ENCODE measurements around the gene PCDHGB3.
A peak's percentile ranks its signal among the peaks of the same experiment; 100 is the strongest.
"Not testable (repeated sequence)": the region's sequence is repeated elsewhere in the genome, so short reads cannot be mapped to it uniquely, and the experiment has no call there.

The PCDHGB3 gene

DNA sequence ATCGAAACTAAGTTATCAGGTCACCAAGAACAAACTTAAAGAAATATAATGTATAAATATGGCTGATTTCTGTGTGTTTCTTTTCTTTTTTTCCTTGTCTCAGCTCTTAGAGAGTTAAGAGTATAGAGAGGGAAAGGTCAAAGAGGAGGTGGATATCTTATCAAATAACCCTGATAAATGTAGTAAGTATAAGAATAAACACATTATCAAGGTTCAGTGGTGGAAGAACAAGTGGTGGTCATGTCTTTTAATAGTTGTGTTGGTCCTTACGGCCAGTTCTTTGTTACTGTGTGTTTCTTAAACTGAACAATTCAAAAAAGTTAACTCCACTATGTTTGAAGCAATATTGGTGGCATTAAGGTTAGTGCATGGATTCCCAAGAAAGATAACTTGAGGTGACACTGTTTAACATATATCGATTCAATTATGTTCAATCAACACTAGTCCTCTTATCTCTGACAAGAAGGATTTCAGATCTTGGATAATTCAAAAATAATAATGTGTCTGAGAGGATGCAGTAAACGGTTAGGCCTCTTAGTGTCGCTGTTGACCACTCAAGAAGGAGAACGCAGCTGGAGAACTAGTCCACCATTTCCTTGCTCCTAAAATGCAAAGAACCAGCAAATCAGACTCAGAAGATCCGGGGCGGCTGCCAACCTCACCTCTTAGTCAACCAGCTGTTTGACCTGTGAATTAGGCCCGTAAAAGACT is 26.6 kb upstream of the PCDHGB3 start, which contains the start of gene PCDHGA3:
TSS of gene PCDHGA3 (plus strand) at position 588 of the 711 bp plus-strand sequence. CDS start 205 bp downstream, outside the sequence.
- peak within 1 kb of the TSS; percentile 79 for H3K4me3 ChIP-seq (ENCODE audit: low read length)
- no peaks in the 10 kb centered on the region for H3K36me3 ChIP-seq (ENCODE audit: control insufficient read depth, insufficient read depth, low read length, severe bottlenecking)
- H3K4me1 ChIP-seq (ENCODE audit: control insufficient read depth, insufficient read depth, low read length) = no peaks in the 10 kb centered on the region
- DNase-seq (ENCODE audit: low read depth) = peak; percentile 24
- H3K9ac ChIP-seq (ENCODE audit: low read length) = peak within 1 kb of the TSS; percentile 68
- peaks cover 48% of the 10 kb centered on the region for H3K9me3 ChIP-seq (ENCODE audit: control insufficient read depth, low read length)
- H3K27me3 ChIP-seq (replicated peaks; ENCODE audit: control insufficient read depth, insufficient read depth, low read length) = peaks cover 15% of the 10 kb centered on the region

- Histone ChIP-seq H3K9me3 (ENCODE audit: control insufficient read depth, low read length) (peaks cover 42% of the 10 kb centered on the region), H3K27me3 (replicated peaks; ENCODE audit: control insufficient read depth, insufficient read depth, low read length) (peaks cover 15% of the 10 kb centered on the region), H3K9ac (ENCODE audit: low read length) (peak overlapping the region; percentile 68), H3K4me1 (ENCODE audit: control insufficient read depth, insufficient read depth, low read length) (no peaks in the 10 kb centered on the region), H3K4me3 (ENCODE audit: low read length) (peak overlapping the region; percentile 79), H3K36me3 (ENCODE audit: control insufficient read depth, insufficient read depth, low read length, severe bottlenecking) (no peaks in the 10 kb centered on the region)
- DNase-seq (ENCODE audit: low read depth) = no peak
These were observed 26.0 kb upstream of the PCDHGB3 start for GRCh38 chr5:141343953-141344463.

GRCh38 chr5:141345327-141345726 is 24.7 kb upstream of the PCDHGB3 start:
- Histone ChIP-seq H3K4me1 (ENCODE audit: control insufficient read depth, insufficient read depth, low read length) (no peaks in the 10 kb centered on the region), H3K9me3 (ENCODE audit: control insufficient read depth, low read length) (peaks cover 34% of the 10 kb centered on the region), H3K9ac (ENCODE audit: low read length) (no peak overlapping the region), H3K36me3 (ENCODE audit: control insufficient read depth, insufficient read depth, low read length, severe bottlenecking) (no peaks in the 10 kb centered on the region), H3K4me3 (ENCODE audit: low read length) (no peak overlapping the region), H3K27me3 (replicated peaks; ENCODE audit: control insufficient read depth, insufficient read depth, low read length) (peaks cover 4% of the 10 kb centered on the region)
- DNase-seq (ENCODE audit: low read depth) = no peak

- DNase-seq (ENCODE audit: low read depth); H3K27me3 ChIP-seq (replicated peaks; ENCODE audit: control insufficient read depth, insufficient read depth, low read length); H3K36me3 ChIP-seq (ENCODE audit: control insufficient read depth, insufficient read depth, low read length, severe bottlenecking); H3K9ac ChIP-seq (ENCODE audit: low read length); H3K4me1 ChIP-seq (ENCODE audit: control insufficient read depth, insufficient read depth, low read length); H3K4me3 ChIP-seq (ENCODE audit: low read length): not testable (repeated sequence)
- H3K9me3 ChIP-seq (ENCODE audit: control insufficient read depth, low read length) = peaks cover 40% of the 10 kb centered on the region
These were observed 24.0 kb upstream of the PCDHGB3 start for GRCh38 chr5:141346017-141346416.

- peak within 1 kb of the TSS; percentile 77 for H3K4me3 ChIP-seq (ENCODE audit: low read length)
- peaks cover 29% of the 10 kb centered on the region for H3K9me3 ChIP-seq (ENCODE audit: control insufficient read depth, low read length)
- H3K36me3 ChIP-seq (ENCODE audit: control insufficient read depth, insufficient read depth, low read length, severe bottlenecking) = no peaks in the 10 kb centered on the region
- H3K9ac ChIP-seq (ENCODE audit: low read length) = no peak within 1 kb of the TSS
- H3K4me1 ChIP-seq (ENCODE audit: control insufficient read depth, insufficient read depth, low read length) = no peaks in the 10 kb centered on the region
- DNase-seq (ENCODE audit: low read depth) = peak; percentile 65
- H3K27me3 ChIP-seq (replicated peaks; ENCODE audit: control insufficient read depth, insufficient read depth, low read length) = peaks cover 4% of the 10 kb centered on the region
These were observed 20.0 kb upstream of the PCDHGB3 start, which contains the start of gene PCDHGB1 for GRCh38 chr5:141349917-141350619. Gene PCDHGB1, plus strand, starts transcription at chr5:141350099. Its CDS starts 162 bp downstream, at chr5:141350261.

DNA sequence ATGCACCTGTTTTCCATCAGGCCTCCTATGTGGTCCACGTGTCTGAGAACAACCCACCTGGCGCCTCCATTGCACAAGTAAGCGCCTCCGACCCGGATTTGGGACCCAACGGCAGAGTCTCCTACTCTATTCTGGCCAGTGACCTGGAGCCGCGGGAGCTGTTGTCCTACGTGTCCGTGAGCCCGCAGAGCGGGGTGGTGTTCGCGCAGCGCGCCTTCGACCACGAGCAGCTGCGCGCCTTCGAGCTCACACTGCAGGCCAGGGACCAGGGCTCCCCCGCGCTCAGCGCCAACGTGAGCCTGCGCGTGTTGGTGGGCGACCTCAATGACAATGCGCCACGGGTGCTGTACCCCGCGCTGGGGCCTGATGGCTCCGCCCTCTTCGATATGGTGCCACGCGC is 18.5 kb upstream of the PCDHGB3 start:
- no peaks in the 10 kb centered on the region for H3K36me3 ChIP-seq (ENCODE audit: control insufficient read depth, insufficient read depth, low read length, severe bottlenecking)
- H3K4me3 ChIP-seq (ENCODE audit: low read length) = no peak overlapping the region
- H3K27me3 ChIP-seq (replicated peaks; ENCODE audit: control insufficient read depth, insufficient read depth, low read length) = peaks cover 4% of the 10 kb centered on the region
- no peak for DNase-seq (ENCODE audit: low read depth)
- H3K4me1 ChIP-seq (ENCODE audit: control insufficient read depth, insufficient read depth, low read length) = no peaks in the 10 kb centered on the region
- H3K9ac ChIP-seq (ENCODE audit: low read length) = no peak overlapping the region
- peaks cover 37% of the 10 kb centered on the region for H3K9me3 ChIP-seq (ENCODE audit: control insufficient read depth, low read length)

- peak; percentile 20 for DNase-seq (ENCODE audit: low read depth)
- Histone ChIP-seq H3K4me1 (ENCODE audit: control insufficient read depth, insufficient read depth, low read length) (no peaks in the 10 kb centered on the region), H3K4me3 (ENCODE audit: low read length) (peak within 1 kb of the TSS; percentile 79), H3K9me3 (ENCODE audit: control insufficient read depth, low read length) (peaks cover 63% of the 10 kb centered on the region), H3K27me3 (replicated peaks; ENCODE audit: control insufficient read depth, insufficient read depth, low read length) (peaks cover 4% of the 10 kb centered on the region), H3K9ac (ENCODE audit: low read length) (peak within 1 kb of the TSS; percentile 80), H3K36me3 (ENCODE audit: control insufficient read depth, insufficient read depth, low read length, severe bottlenecking) (no peaks in the 10 kb centered on the region)
These were observed 15.1 kb upstream of the PCDHGB3 start, which contains the start of gene PCDHGA4 for GRCh38 chr5:141354900-141355469. Gene PCDHGA4, plus strand, starts transcription at chr5:141355021. Its CDS starts 87 bp downstream, at chr5:141355108.

DNA sequence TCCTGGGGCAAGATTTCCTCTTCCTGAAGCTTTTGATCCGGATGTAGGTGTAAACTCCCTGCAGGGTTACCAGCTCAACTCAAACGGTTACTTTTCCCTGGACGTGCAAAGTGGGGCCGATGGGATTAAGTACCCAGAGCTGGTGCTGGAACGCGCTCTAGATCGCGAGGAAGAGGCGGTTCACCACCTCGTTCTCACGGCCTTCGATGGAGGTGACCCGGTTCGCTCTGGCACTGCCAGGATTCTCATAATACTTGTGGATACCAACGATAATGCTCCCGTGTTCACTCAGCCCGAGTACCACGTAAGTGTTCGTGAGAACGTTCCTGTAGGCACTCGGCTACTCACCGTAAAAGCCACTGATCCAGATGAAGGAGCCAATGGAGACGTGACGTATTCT is 14.4 kb upstream of the PCDHGB3 start:
- H3K4me3 ChIP-seq (ENCODE audit: low read length) = peak overlapping the region; percentile 79
- H3K9ac ChIP-seq (ENCODE audit: low read length) = no peak overlapping the region
- DNase-seq (ENCODE audit: low read depth) = no peak
- H3K36me3 ChIP-seq (ENCODE audit: control insufficient read depth, insufficient read depth, low read length, severe bottlenecking) = no peaks in the 10 kb centered on the region
- peaks cover 4% of the 10 kb centered on the region for H3K27me3 ChIP-seq (replicated peaks; ENCODE audit: control insufficient read depth, insufficient read depth, low read length)
- H3K4me1 ChIP-seq (ENCODE audit: control insufficient read depth, insufficient read depth, low read length) = no peaks in the 10 kb centered on the region
- peaks cover 63% of the 10 kb centered on the region for H3K9me3 ChIP-seq (ENCODE audit: control insufficient read depth, low read length)

- Histone ChIP-seq H3K9ac (ENCODE audit: low read length) (no peak overlapping the region), H3K36me3 (ENCODE audit: control insufficient read depth, insufficient read depth, low read length, severe bottlenecking) (no peaks in the 10 kb centered on the region), H3K4me3 (ENCODE audit: low read length) (peak overlapping the region; percentile 79), H3K9me3 (ENCODE audit: control insufficient read depth, low read length) (peaks cover 63% of the 10 kb centered on the region), H3K27me3 (replicated peaks; ENCODE audit: control insufficient read depth, insufficient read depth, low read length) (peaks cover 4% of the 10 kb centered on the region), H3K4me1 (ENCODE audit: control insufficient read depth, insufficient read depth, low read length) (no peaks in the 10 kb centered on the region)
- DNase-seq (ENCODE audit: low read depth) = no peak
These were observed 13.9 kb upstream of the PCDHGB3 start for GRCh38 chr5:141356133-141356532.

DNA sequence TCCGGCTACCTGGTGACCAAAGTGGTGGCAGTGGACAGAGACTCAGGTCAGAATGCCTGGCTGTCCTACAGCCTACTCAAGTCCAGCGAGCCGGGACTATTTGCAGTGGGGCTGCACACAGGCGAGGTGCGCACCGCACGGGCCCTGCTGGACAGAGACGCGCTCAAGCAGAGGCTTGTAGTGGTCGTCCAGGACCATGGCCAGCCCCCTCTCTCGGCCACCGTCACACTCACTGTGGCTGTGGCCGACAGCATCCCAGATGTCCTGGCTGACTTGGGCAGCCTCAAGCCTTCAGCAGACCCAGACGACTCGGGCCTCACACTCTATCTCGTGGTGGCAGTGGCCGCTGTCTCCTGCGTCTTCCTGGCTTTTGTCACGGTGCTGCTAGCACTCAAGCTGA is 13.1 kb upstream of the PCDHGB3 start:
- H3K4me3 ChIP-seq (ENCODE audit: low read length) = peak overlapping the region; percentile 58

More for the DNA sequence above, 13.1 kb upstream of the PCDHGB3 start:
- Histone ChIP-seq H3K4me1 (ENCODE audit: control insufficient read depth, insufficient read depth, low read length) (no peaks in the 10 kb centered on the region), H3K27me3 (replicated peaks; ENCODE audit: control insufficient read depth, insufficient read depth, low read length) (peaks cover 4% of the 10 kb centered on the region), H3K9me3 (ENCODE audit: control insufficient read depth, low read length) (peaks cover 66% of the 10 kb centered on the region), H3K36me3 (ENCODE audit: control insufficient read depth, insufficient read depth, low read length, severe bottlenecking) (no peaks in the 10 kb centered on the region), H3K9ac (ENCODE audit: low read length) (no peak overlapping the region)
- DNase-seq (ENCODE audit: low read depth) = no peak

Measured in adipocyte (in vitro differentiated cells).